Upper lobe of right lung (tissue), 1 donor: Measurements from ENCODE around the gene TPM3. TPM values are rescaled to one million over a fixed set of nuclear protein-coding genes. Genes with fewer than 3 reads are reported as not detected.

ENCODE experiments used
- ATAC-seq: fragments of 200-7000 bp; cut with Tn5 transposase; one replicate; pipeline ENCODE4 v1.9.1; 2020; ENCODE audit warnings: mild to moderate bottlenecking, moderate library complexity
- DNase-seq: peaks from one replicate; pipeline ENCODE4 v3.0.0-alpha.2; 2020
- H3K27ac ChIP-seq: fragments of 200-600 bp; one replicate; pipeline ENCODE4 v1.8.0; 2022
- H3K27me3 ChIP-seq: fragments of 200-600 bp; one replicate; pipeline ENCODE4 v1.8.0; 2022; ENCODE audit warnings: mild to moderate bottlenecking
- H3K36me3 ChIP-seq: fragments of 200-600 bp; one replicate; pipeline ENCODE4 v1.8.0; 2022
- H3K4me1 ChIP-seq: fragments of 200-600 bp; one replicate; pipeline ENCODE4 v1.8.0; 2022
- H3K4me3 ChIP-seq: fragments of 200-600 bp; one replicate; pipeline ENCODE4 v1.8.0; 2022; ENCODE audit warnings: mild to moderate bottlenecking
- H3K9me3 ChIP-seq: fragments of 200-600 bp; one replicate; pipeline ENCODE4 v1.8.0; 2022
- intact Hi-C: fragments of 100-400 bp; cut with DNase I; formaldehyde crosslinking; loops from one replicate; pipeline ENCODE4 v1.11.0; 2022
- total RNA-seq: library from RNA; stranded (reverse); fragmentation: NEBNext Ultra II Directional; extraction: Animal tissue kit (Norgen Biotek cat#: 25700); gene quantifications from one replicate; pipeline ENCODE4 v1.2.1, GENCODE V29; 2021
- TF ChIP-seq, protein P1 (sequence below): fragments of 200-600 bp; IDR thresholded peaks from one replicate; pipeline ENCODE4 v1.8.0; 2022; ENCODE audit warnings: antibody characterized with exemption
- donor health status: DM: no; HTN: yes; CAD: no; lungs with severe emphysema.

Gene TPM3
- total RNA-seq, 1 donor from 2014 or later = 326 TPM

- no peaks in the 10 kb centered on the region for H3K27me3 ChIP-seq
- peak; percentile 49 for ATAC-seq
- H3K4me3 ChIP-seq = peak overlapping the region; percentile 78
- H3K9me3 ChIP-seq = no peaks in the 10 kb centered on the region
- H3K36me3 ChIP-seq = peaks cover 38% of the 10 kb centered on the region
- H3K4me1 ChIP-seq = peaks cover 38% of the 10 kb centered on the region
- intact Hi-C loops = no loop called here
- TF ChIP-seq, protein P1, sequence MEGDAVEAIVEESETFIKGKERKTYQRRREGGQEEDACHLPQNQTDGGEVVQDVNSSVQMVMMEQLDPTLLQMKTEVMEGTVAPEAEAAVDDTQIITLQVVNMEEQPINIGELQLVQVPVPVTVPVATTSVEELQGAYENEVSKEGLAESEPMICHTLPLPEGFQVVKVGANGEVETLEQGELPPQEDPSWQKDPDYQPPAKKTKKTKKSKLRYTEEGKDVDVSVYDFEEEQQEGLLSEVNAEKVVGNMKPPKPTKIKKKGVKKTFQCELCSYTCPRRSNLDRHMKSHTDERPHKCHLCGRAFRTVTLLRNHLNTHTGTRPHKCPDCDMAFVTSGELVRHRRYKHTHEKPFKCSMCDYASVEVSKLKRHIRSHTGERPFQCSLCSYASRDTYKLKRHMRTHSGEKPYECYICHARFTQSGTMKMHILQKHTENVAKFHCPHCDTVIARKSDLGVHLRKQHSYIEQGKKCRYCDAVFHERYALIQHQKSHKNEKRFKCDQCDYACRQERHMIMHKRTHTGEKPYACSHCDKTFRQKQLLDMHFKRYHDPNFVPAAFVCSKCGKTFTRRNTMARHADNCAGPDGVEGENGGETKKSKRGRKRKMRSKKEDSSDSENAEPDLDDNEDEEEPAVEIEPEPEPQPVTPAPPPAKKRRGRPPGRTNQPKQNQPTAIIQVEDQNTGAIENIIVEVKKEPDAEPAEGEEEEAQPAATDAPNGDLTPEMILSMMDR = no peak
- peak overlapping the region; percentile 98 for H3K27ac ChIP-seq
- DNase-seq = peak; percentile 85
These were observed 29.5 kb upstream of the TPM3 start for GRCh38 chr1:154221278-154222001.

DNA sequence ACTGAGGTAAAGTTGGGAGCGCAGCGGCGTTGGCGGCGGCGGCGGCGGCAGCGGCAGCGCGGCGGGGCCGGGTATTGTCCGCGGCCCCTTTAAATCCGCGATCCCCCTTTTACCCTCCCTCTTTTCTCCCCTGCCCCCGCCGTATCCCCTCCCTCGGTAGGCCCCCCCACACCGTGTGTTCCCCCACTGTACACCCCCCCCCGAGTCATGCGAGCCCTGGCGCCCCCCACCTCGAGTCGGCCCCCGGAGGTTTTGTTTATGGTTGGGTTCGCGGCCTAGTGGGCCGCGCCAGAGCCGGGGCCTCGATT lies 29.0 kb upstream of the TPM3 start:
- Histone ChIP-seq H3K27me3 (no peaks in the 10 kb centered on the region), H3K27ac (peak overlapping the region; percentile 98), H3K4me1 (peaks cover 38% of the 10 kb centered on the region), H3K9me3 (no peaks in the 10 kb centered on the region), H3K4me3 (peak overlapping the region; percentile 78), H3K36me3 (peaks cover 35% of the 10 kb centered on the region)
- intact Hi-C loops = no loop called here
- no peak for DNase-seq
- TF ChIP-seq, protein P1 = no peak
- ATAC-seq = no peak

- peak; percentile 100 for DNase-seq
- Histone ChIP-seq H3K4me1 (peaks cover 38% of the 10 kb centered on the region), H3K36me3 (peaks cover 30% of the 10 kb centered on the region), H3K4me3 (peak within 1 kb of the TSS; percentile 78), H3K27me3 (no peaks in the 10 kb centered on the region), H3K9me3 (no peaks in the 10 kb centered on the region), H3K27ac (peak within 1 kb of the TSS; percentile 98)
- intact Hi-C loops = no loop called here
- ATAC-seq = peak; percentile 96
- TF ChIP-seq, protein P1 = no peak
These were observed 28.4 kb upstream of the TPM3 start, which contains the start of gene UBAP2L for GRCh38 chr1:154220071-154220969. UBAP2L (plus strand) TSS chr1:154220955; CDS start chr1:154225124, 4,169 bp downstream.

GRCh38 chr1:154219541-154219940 lies 27.6 kb upstream of the TPM3 start:
- DNase-seq = no peak
- intact Hi-C loops = no loop called here
- Histone ChIP-seq H3K4me3 (peak overlapping the region; percentile 78), H3K4me1 (peaks cover 38% of the 10 kb centered on the region), H3K9me3 (no peaks in the 10 kb centered on the region), H3K27me3 (no peaks in the 10 kb centered on the region), H3K27ac (peak overlapping the region; percentile 98), H3K36me3 (peaks cover 34% of the 10 kb centered on the region)
- TF ChIP-seq, protein P1 = no peak
- no peak for ATAC-seq

DNA sequence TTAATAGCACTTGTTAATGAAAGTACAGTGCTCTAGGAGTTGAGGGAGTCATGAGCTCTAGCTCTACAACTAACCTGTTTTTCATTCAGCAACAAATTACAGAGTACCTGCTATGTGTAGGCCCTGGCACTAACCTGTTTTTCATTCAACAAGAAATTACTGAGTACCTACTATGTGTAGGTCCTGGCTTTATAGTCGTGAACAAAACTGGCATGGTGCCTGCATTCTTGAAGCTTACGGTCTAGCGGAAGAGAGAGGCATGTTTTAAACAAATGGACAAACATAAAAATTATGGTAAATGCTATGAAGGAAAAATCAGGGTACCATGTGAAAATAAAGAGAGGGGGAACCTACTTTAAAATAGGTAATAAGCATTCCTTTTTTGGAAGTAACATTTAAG lies 26.6 kb upstream of the TPM3 start:
- Histone ChIP-seq H3K36me3 (peaks cover 44% of the 10 kb centered on the region), H3K27me3 (no peaks in the 10 kb centered on the region), H3K4me3 (peak overlapping the region; percentile 78), H3K27ac (no peak overlapping the region), H3K9me3 (no peaks in the 10 kb centered on the region), H3K4me1 (peaks cover 36% of the 10 kb centered on the region)
- DNase-seq (no peak), ATAC-seq (no peak)
- TF ChIP-seq, protein P1 = no peak
- intact Hi-C loops = no loop called here
